ENCODE measurements around the gene C17orf67. TPM values are rescaled to one million over a fixed set of nuclear protein-coding genes. Genes with fewer than 3 reads are reported as not detected.

The C17orf67 gene
- total and polyA plus RNA-seq, 10 donors, result 2.0 to 10.4 (median 4.4) TPM

- no peak overlapping the region for H3K4me3 ChIP-seq
- H3K9me3 ChIP-seq, result no peaks in the 10 kb centered on the region
- no peaks in the 10 kb centered on the region for H3K27me3 ChIP-seq (replicated peaks in 1 of 7)
- peaks cover 0 to 8% (median 4%) of the 10 kb centered on the region in 6 donors for H3K4me1 ChIP-seq
- intact Hi-C loops (cut with DNase I; ENCODE audit: low total_unique reads), result no loop called here
- DNase-seq, result no peak
- WGBS, 5 donors, result 55 to 81% (median 61%) methylated on average over 2 of the region's 2 CpGs
- no peak overlapping the region for H3K27ac ChIP-seq
- H3K36me3 ChIP-seq, result no peaks in the 10 kb centered on the region
- TF ChIP-seq POLR2AphosphoS5 (IDR thresholded peaks at IDR 0.05) (no peak), CTCF (IDR thresholded peaks at IDR 0.05 in 8 of 11, conservative IDR thresholded peaks at IDR 0.05 in 3 of 11) (no peak)
These were observed 59.1 kb downstream of the C17orf67 start for GRCh38 chr17:56774650-56775049.

DNA sequence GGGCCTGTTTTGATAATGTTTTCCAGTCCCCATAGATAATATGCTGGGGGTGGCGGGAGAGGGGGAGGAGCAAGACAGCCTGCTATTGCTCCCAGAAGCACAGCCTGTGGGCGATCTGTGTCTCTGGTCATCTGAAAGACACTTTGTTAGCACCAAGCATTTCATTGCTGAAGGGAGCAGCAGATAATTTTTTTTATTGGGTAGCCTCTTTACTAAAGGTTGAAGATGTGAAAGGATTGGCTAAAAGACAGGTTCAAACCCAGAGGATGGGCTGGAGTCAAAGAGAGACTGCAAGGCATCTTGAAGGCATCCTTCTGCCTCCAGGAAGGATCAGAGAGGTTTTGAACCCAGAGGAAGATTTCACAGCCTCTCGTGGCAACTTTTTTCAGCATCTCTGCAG, 60.6 kb downstream of the C17orf67 start:
- no peak overlapping the region for H3K4me3 ChIP-seq
- H3K4me1 ChIP-seq, result no peaks in the 10 kb centered on the region
- H3K27me3 ChIP-seq (replicated peaks in 1 of 7), result no peaks in the 10 kb centered on the region
- intact Hi-C loops (cut with DNase I; ENCODE audit: low total_unique reads), result no loop called here
- no peak for DNase-seq
- no peaks in the 10 kb centered on the region for H3K36me3 ChIP-seq
- 66 to 87% (median 77%) methylated on average over 3 of the region's 3 CpGs for WGBS, 5 donors
- no peaks in the 10 kb centered on the region for H3K9me3 ChIP-seq
- TF ChIP-seq CTCF (IDR thresholded peaks at IDR 0.05 in 8 of 11, conservative IDR thresholded peaks at IDR 0.05 in 3 of 11), result no peak
- no peak for TF ChIP-seq POLR2AphosphoS5 (IDR thresholded peaks at IDR 0.05)
- no peak for TF ChIP-seq POLR2A (IDR thresholded peaks at IDR 0.05)
- no peak overlapping the region for H3K27ac ChIP-seq

- no peaks in the 10 kb centered on the region for H3K27me3 ChIP-seq (replicated peaks in 1 of 7)
- intact Hi-C loops (cut with DNase I; ENCODE audit: low total_unique reads), result no loop called here
- DNase-seq, result no peak
- H3K36me3 ChIP-seq, result no peaks in the 10 kb centered on the region
- no peak overlapping the region for H3K4me3 ChIP-seq
- no peak for TF ChIP-seq POLR2A (IDR thresholded peaks at IDR 0.05)
- no peak for TF ChIP-seq CTCF (IDR thresholded peaks at IDR 0.05 in 8 of 11, conservative IDR thresholded peaks at IDR 0.05 in 3 of 11)
- TF ChIP-seq POLR2AphosphoS5 (IDR thresholded peaks at IDR 0.05), result no peak
- 75 to 83% (median 80%) methylated on average over 8 of the region's 8 CpGs for WGBS, 5 donors
- H3K4me1 ChIP-seq, result no peaks in the 10 kb centered on the region
- no peaks in the 10 kb centered on the region for H3K9me3 ChIP-seq
- H3K27ac ChIP-seq, result no peak overlapping the region
These were observed 61.3 kb downstream of the C17orf67 start for GRCh38 chr17:56772442-56772841.

- Histone ChIP-seq H3K4me1 (no peaks in the 10 kb centered on the region), H3K36me3 (no peaks in the 10 kb centered on the region), H3K9me3 (no peaks in the 10 kb centered on the region), H3K4me3 (no peak overlapping the region), H3K27ac (no peak overlapping the region), H3K27me3 (replicated peaks in 1 of 7) (no peaks in the 10 kb centered on the region)
- no peak for DNase-seq
- 81 to 93% (median 87%) methylated on average over 4 of the region's 4 CpGs for WGBS, 5 donors
- TF ChIP-seq POLR2AphosphoS5 (IDR thresholded peaks at IDR 0.05), result no peak
- no peak for TF ChIP-seq CTCF (IDR thresholded peaks at IDR 0.05 in 8 of 11, conservative IDR thresholded peaks at IDR 0.05 in 3 of 11)
- no peak for TF ChIP-seq POLR2A (IDR thresholded peaks at IDR 0.05)
- intact Hi-C loops (cut with DNase I; ENCODE audit: low total_unique reads), result no loop called here
These were observed 61.7 kb downstream of the C17orf67 start for GRCh38 chr17:56771975-56772374.

Data from spleen (tissue), 11 donors.